Measurements from ENCODE around the gene RSPH1. TPM values are rescaled to one million over a fixed set of nuclear protein-coding genes. Genes with fewer than 3 reads are reported as not detected.

Gene RSPH1
- total RNA-seq, 4 donors from 2014 or later = 0.50 to 0.78 (median 0.57) TPM; not detected in 1

DNA sequence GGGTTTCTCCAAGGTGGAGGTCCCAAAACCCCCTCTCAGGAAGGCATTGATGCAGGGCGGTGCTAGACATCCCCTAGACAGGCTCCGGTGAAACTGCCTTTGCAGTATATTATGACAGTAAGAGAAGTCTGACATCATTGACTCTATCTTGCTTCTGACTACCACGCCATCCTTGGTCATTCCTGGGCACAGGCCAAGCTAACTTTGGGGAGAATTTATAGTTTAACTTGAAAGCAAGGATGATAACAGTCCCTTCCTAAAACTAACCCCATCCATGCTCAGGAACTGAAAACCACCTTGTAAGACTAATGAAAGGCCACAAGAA lies 30.3 kb downstream of the RSPH1 start:
- no peak overlapping the region for H3K4me3 ChIP-seq
- intact Hi-C loops (cut with DNase I) = loop anchor here (5.0 kb wide), 1 partner anchor 72 kb away; no protein-coding TSS in a partner anchor
- no peak for DNase-seq (ENCODE audit: extremely low spot score)
- H3K9me3 ChIP-seq = no peaks in the 10 kb centered on the region
- TF ChIP-seq POLR2A (IDR thresholded peaks at IDR 0.05; ENCODE audit: low read depth) (no peak), POLR2AphosphoS5 (IDR thresholded peaks at IDR 0.05) (no peak), EP300 (IDR thresholded peaks at IDR 0.05) (no peak)
- TF ChIP-seq, protein P1, sequence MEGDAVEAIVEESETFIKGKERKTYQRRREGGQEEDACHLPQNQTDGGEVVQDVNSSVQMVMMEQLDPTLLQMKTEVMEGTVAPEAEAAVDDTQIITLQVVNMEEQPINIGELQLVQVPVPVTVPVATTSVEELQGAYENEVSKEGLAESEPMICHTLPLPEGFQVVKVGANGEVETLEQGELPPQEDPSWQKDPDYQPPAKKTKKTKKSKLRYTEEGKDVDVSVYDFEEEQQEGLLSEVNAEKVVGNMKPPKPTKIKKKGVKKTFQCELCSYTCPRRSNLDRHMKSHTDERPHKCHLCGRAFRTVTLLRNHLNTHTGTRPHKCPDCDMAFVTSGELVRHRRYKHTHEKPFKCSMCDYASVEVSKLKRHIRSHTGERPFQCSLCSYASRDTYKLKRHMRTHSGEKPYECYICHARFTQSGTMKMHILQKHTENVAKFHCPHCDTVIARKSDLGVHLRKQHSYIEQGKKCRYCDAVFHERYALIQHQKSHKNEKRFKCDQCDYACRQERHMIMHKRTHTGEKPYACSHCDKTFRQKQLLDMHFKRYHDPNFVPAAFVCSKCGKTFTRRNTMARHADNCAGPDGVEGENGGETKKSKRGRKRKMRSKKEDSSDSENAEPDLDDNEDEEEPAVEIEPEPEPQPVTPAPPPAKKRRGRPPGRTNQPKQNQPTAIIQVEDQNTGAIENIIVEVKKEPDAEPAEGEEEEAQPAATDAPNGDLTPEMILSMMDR (IDR thresholded peaks at IDR 0.05) = no peak
- H3K27me3 ChIP-seq = no peaks in the 10 kb centered on the region
- 87% methylated on average over 3 of the region's 3 CpGs for WGBS
- H3K27ac ChIP-seq (replicated peaks in 1 of 4) = no peak overlapping the region
- no peaks in the 10 kb centered on the region for H3K36me3 ChIP-seq
- H3K4me1 ChIP-seq = peaks cover 4 to 12% (median 8%) of the 10 kb centered on the region in 4 donors

DNA sequence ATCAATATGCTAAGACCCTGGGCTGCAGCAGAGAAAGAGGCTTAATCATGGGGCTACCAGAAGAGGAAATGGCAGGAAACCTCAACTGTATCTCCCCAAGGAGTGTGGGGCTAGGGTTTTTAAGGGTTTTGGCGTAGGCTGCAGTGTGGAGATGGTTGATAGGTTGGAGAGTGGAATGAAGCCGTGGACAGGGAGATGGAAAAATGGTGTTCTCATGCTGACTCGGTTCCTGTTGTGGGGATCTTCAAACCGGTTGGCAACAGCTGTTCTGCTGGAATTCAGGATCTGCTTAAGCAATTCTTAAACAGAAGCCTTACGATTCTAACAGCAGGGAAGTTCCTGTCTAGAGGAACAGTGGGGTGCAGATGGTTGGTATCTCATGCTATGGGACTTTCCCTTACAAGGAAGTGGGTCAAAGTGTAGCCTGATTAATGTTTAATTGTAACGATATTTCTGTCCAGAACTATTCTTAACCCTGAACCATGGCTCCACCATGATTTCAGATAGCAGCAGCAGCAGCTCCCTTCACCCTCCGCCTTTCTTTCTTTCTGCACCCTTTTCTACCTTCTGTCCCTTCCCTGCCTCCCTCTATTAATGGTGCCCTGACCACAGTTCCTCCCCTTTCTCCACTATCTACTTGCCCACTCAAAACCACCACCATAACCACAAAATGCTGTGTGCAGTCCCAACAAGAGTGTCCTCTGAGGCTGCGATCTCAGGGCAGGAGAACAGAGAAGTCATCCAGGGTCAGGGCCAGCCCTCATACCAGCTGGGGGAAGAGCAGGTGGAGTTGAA lies 30.8 kb downstream of the RSPH1 start:
- H3K9me3 ChIP-seq = no peaks in the 10 kb centered on the region
- no peak overlapping the region for H3K27ac ChIP-seq (replicated peaks in 1 of 4)
- H3K36me3 ChIP-seq = no peaks in the 10 kb centered on the region
- no peaks in the 10 kb centered on the region for H3K27me3 ChIP-seq
- no peak overlapping the region for H3K4me3 ChIP-seq
- intact Hi-C loops (cut with DNase I) = loop anchor here (5.0 kb wide), 1 partner anchor 72 kb away; no protein-coding TSS in a partner anchor
- peaks cover 4 to 12% (median 8%) of the 10 kb centered on the region in 4 donors for H3K4me1 ChIP-seq
- no peak for DNase-seq (ENCODE audit: extremely low spot score)
- TF ChIP-seq, protein P1 (IDR thresholded peaks at IDR 0.05) = no peak
- TF ChIP-seq POLR2A (IDR thresholded peaks at IDR 0.05; ENCODE audit: low read depth) (no peak), EP300 (IDR thresholded peaks at IDR 0.05) (no peak), POLR2AphosphoS5 (IDR thresholded peaks at IDR 0.05) (no peak)
- WGBS = 50% methylated on average over 8 of the region's 8 CpGs

DNA sequence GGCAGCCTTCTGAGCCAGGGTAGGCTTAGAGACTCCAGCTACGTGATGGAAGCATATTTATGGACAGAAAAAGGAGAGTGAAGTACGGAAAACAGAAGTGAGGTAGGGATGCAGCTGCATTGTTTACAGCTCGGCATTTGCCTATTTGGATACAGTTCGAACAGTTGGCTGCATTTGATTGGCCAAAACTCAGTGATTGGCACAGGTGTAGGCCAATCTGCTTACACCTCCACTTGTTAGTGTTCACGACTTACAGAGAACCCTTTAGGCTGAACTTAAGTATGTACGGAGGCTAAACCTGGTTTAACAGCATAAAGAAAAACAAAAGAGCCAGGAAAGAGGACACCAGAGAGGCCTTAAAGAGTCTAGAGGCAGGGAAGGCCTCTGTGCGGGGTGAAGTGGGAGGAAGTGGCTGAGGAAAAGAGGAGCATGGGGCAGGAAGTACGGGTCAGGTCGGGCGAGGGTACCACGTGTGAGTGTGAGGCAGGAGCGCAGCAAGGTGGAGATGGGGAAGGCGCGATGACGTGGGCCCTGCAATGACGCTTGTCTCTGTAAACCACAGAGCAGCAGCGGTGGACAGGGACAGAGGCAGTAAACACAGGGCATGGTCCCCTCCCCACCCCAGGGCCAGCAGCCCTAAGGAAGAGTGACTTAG lies 32.0 kb downstream of the RSPH1 start:
- no peak for DNase-seq (ENCODE audit: extremely low spot score)
- Histone ChIP-seq H3K4me3 (no peak overlapping the region), H3K4me1 (peaks cover 4 to 12% (median 8%) of the 10 kb centered on the region in 4 donors), H3K27me3 (no peaks in the 10 kb centered on the region), H3K36me3 (no peaks in the 10 kb centered on the region), H3K9me3 (no peaks in the 10 kb centered on the region), H3K27ac (replicated peaks in 1 of 4) (no peak overlapping the region)
- intact Hi-C loops (cut with DNase I) = no loop called here
- WGBS = 74% methylated on average over 17 of the region's 17 CpGs
- no peak for TF ChIP-seq POLR2A (IDR thresholded peaks at IDR 0.05; ENCODE audit: low read depth)
- TF ChIP-seq, protein P1 (IDR thresholded peaks at IDR 0.05) = no peak
- no peak for TF ChIP-seq POLR2AphosphoS5 (IDR thresholded peaks at IDR 0.05)
- no peak for TF ChIP-seq EP300 (IDR thresholded peaks at IDR 0.05)

DNA sequence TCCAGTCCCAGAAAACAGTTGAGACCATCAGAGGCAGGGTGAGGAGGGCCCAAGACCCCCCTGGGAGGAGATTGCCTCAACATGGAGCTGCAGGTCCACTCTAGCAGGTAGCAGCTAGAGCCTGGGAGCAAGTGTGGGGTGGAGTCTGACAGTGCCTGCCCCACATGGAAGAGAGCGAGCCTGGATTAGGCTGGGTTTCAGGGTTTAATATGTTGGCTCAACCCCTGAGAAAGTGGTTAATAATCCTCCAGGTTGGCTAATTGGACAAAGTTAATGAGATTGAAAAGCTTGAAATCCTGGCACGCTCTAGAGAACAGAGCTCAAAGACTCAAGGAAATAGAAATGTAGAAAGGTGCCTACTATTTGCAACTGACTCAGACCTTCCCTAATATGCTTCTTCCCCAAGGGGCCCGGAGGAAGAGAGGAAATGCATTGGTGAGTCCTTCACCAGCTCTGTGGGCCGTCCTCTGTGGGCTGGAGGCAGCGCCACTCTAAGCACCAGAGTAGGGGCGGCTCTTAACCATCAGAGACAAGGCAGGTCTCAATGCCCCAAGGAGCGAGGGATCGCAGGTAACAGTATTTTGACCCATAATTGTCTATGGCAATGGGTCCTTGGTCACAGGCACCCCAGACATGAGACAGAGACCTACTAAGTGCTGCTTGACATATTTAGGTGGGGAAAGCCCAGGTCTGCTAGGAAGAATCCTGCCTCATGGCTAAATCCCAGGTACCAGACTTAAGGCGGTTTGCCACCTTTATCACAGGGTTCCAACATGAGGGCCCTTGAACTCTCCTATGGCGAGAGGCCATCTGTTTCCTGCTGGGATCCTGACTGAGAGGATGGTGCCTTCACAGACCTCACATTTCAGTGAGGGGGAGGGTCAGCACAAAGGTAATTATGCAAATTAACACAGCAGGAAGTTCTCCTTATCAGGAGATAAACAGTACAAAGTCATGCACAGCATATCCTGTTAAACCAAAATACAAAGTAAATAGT lies 33.8 kb downstream of the RSPH1 start:
- WGBS = 74% methylated on average over 10 of the region's 10 CpGs
- no peak for DNase-seq (ENCODE audit: extremely low spot score)
- no peaks in the 10 kb centered on the region for H3K9me3 ChIP-seq
- intact Hi-C loops (cut with DNase I) = no loop called here
- TF ChIP-seq POLR2AphosphoS5 (IDR thresholded peaks at IDR 0.05) = no peak
- TF ChIP-seq, protein P1 (IDR thresholded peaks at IDR 0.05) = no peak
- H3K4me1 ChIP-seq = peaks cover 0 to 6% (median 3%) of the 10 kb centered on the region in 4 donors
- no peaks in the 10 kb centered on the region for H3K27me3 ChIP-seq
- H3K36me3 ChIP-seq = no peaks in the 10 kb centered on the region
- H3K4me3 ChIP-seq = no peak overlapping the region
- no peak overlapping the region for H3K27ac ChIP-seq (replicated peaks in 1 of 4)
